ENCODE results near the gene NOTCH4. TPM values are rescaled to one million over a fixed set of nuclear protein-coding genes. Genes with fewer than 3 reads are reported as not detected.
A peak's percentile ranks its signal among the peaks of the same experiment; 100 is the strongest.

NOTCH4 gene
- total and polyA plus RNA-seq, 9 of the 15 experiments (the other 6 are each of a cell fraction or from before 2014, with no cell fraction given) = 0.24 to 4.3 (median 1.7) TPM

DNA sequence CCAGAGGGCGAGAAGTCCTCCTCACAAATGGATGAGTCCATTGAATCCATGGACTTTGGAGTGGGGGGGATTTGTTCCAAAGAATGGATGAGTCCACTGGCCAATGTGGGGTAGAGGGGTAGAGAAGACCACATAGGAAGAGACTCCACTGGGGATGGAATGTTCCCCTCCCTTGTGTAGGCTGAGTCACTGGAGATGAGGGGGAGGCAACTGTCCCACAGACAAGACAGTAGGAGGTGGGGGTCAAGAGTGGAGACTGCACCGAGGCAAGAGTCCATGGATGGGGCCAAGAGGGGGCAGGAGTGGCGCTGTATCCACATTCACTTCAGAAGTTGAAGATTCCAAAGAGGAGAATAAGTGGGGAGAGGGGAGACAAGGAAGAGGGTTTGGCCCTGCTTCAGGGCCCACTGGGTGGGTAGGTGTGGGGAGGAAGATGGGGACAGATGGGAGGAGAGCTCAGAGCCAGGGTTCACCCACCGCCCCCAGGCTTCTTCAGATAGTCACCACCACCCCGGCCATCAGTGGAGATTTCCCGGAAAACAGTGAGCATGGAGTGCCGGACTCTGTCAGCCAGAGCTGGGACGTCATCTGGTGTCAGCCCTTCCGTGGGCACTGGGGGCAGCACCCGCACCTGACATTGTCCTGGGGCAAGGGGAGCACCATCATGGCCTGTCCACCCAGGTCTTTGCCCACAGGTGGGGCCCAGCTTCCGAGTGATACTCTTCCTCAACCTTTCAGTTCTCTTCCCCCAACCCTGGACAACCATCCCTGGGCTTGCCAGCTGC, 54.9 kb downstream of the NOTCH4 start (continued):
- TF ChIP-seq, protein P1, sequence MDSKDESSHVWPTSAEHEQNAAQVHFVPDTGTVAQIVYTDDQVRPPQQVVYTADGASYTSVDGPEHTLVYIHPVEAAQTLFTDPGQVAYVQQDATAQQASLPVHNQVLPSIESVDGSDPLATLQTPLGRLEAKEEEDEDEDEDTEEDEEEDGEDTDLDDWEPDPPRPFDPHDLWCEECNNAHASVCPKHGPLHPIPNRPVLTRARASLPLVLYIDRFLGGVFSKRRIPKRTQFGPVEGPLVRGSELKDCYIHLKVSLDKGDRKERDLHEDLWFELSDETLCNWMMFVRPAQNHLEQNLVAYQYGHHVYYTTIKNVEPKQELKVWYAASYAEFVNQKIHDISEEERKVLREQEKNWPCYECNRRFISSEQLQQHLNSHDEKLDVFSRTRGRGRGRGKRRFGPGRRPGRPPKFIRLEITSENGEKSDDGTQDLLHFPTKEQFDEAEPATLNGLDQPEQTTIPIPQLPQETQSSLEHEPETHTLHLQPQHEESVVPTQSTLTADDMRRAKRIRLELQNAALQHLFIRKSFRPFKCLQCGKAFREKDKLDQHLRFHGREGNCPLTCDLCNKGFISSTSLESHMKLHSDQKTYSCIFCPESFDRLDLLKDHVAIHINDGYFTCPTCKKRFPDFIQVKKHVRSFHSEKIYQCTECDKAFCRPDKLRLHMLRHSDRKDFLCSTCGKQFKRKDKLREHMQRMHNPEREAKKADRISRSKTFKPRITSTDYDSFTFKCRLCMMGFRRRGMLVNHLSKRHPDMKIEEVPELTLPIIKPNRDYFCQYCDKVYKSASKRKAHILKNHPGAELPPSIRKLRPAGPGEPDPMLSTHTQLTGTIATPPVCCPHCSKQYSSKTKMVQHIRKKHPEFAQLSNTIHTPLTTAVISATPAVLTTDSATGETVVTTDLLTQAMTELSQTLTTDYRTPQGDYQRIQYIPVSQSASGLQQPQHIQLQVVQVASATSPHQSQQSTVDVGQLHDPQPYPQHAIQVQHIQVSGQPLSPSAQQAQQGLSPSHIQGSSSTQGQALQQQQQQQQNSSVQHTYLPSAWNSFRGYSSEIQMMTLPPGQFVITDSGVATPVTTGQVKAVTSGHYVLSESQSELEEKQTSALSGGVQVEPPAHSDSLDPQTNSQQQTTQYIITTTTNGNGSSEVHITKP (IDR thresholded peaks at IDR 0.05; ENCODE audit: partially characterized antibody) = peak; percentile 97
- TF ChIP-seq, protein P2, sequence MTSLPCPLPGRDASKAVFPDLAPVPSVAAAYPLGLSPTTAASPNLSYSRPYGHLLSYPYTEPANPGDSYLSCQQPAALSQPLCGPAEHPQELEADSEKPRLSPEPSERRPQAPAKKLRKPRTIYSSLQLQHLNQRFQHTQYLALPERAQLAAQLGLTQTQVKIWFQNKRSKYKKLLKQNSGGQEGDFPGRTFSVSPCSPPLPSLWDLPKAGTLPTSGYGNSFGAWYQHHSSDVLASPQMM (CRISPR knock-in tag; IDR thresholded peaks at IDR 0.05) = no peak
- TF ChIP-seq CHD2 (IDR thresholded peaks at IDR 0.05; ENCODE audit: low read depth, low read length) (no peak), FOXA1 (IDR thresholded peaks at IDR 0.05; ENCODE audit: borderline replicate concordance) (no peak), ZZZ3 (IDR thresholded peaks at IDR 0.05) (no peak), MYBL2 (IDR thresholded peaks at IDR 0.05; ENCODE audit: low read depth) (no peak), MYBL2 (CRISPR knock-in tag; IDR thresholded peaks at IDR 0.05; ENCODE audit: borderline replicate concordance) (no peak), CHD1 (IDR thresholded peaks at IDR 0.05; ENCODE audit: low read length) (no peak), ZNF311 (CRISPR knock-in tag; IDR thresholded peaks at IDR 0.05) (no peak), NUFIP1 (IDR thresholded peaks at IDR 0.05; ENCODE audit: partially characterized antibody) (no peak), NCOA1 (IDR thresholded peaks at IDR 0.05; ENCODE audit: low read depth) (no peak), CREM (IDR thresholded peaks at IDR 0.05; ENCODE audit: low read depth) (peak; percentile 35; the same call in 1 of the 2 replicates), HCFC1 (IDR thresholded peaks at IDR 0.05; ENCODE audit: low read depth, low read length) (no peak), SMARCC2 (IDR thresholded peaks at IDR 0.05; ENCODE audit: low read depth) (no peak), EWSR1 (IDR thresholded peaks at IDR 0.05; ENCODE audit: borderline replicate concordance, low read depth, partially characterized antibody) (no peak), ZNF197 (CRISPR knock-in tag; IDR thresholded peaks at IDR 0.05; ENCODE audit: low read depth) (no peak), MEIS2 (IDR thresholded peaks at IDR 0.05; ENCODE audit: partially characterized antibody) (no peak), E2F3 (CRISPR knock-in tag; IDR thresholded peaks at IDR 0.05) (no peak), JUNB (CRISPR knock-in tag; conservative IDR thresholded peaks at IDR 0.05) (0 out of 2 replicates have a peak, but pooled peaks have one; percentile 5), PHF8 (IDR thresholded peaks at IDR 0.05; ENCODE audit: borderline replicate concordance, low read length) (no peak), ETV6 (IDR thresholded peaks at IDR 0.05; ENCODE audit: borderline replicate concordance in 1 of 2, low read depth in 2 of 2, low read length in 1 of 2) (no peak), ETV6 (CRISPR knock-in tag; IDR thresholded peaks at IDR 0.05; ENCODE audit: borderline replicate concordance) (no peak)
- TF ChIP-seq, protein P3, sequence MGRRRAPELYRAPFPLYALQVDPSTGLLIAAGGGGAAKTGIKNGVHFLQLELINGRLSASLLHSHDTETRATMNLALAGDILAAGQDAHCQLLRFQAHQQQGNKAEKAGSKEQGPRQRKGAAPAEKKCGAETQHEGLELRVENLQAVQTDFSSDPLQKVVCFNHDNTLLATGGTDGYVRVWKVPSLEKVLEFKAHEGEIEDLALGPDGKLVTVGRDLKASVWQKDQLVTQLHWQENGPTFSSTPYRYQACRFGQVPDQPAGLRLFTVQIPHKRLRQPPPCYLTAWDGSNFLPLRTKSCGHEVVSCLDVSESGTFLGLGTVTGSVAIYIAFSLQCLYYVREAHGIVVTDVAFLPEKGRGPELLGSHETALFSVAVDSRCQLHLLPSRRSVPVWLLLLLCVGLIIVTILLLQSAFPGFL (CRISPR knock-in tag; IDR thresholded peaks at IDR 0.05) = no peak

Measured in K562 (cell line).